Panc1 (cell line): Measurements from ENCODE around the gene KCNQ1OT1.

ENCODE experiments used
- POLR2AphosphoS5 ChIP-seq: IDR thresholded peaks from 2 replicates; pipeline ENCODE4 v1.6.1; 2012; ENCODE audit warnings: mild to moderate bottlenecking, low read depth, low read length, moderate library complexity
- TF ChIP-seq, protein P1 (sequence below): fragments of 450-650 bp; IDR thresholded peaks from 2 replicates; pipeline ENCODE4 v1.5.1; 2017; ENCODE audit warnings: mild to moderate bottlenecking

DNA sequence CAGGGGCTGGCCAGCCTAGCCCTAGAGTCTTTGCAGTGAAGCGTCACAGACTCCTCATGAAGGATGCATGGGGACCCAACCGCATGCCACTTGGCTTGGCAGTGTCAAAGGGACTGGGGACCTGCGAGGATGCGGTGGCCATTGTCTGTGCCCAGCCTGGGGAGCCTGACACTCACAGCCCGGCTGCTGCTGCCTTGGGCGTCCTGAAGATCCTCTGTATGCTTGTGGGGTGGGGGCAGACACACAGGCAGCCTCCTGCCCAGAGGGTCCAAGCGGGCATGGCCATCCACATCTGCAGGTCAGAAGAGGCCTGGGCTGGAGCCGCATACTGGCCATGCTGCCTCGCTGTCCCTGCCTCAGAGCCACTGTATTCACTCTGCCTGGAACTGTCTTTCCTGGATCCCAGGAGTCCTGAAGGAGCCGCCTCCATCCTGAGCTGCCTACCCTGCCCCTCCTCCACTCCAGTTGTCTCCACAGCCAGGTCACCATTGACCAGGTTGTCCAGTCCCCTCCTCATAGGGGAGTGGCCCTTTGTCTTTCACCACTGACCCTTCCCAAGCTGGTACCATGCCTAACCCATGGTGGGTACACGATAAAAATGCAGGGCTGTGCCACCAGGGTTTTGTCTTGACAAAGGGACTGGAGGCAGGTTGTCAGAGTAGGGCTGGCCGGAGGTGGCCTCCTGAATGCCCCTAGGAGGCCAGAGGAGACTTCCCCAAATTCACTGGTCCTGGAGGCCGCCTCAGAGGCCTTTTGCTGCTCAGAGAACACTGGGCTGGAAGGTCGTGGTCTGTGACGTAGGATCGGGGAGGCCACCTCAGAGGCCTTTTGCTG, 107.0 kb downstream of the KCNQ1OT1 start:
- TF ChIP-seq POLR2AphosphoS5 = no peak
- TF ChIP-seq, protein P1, sequence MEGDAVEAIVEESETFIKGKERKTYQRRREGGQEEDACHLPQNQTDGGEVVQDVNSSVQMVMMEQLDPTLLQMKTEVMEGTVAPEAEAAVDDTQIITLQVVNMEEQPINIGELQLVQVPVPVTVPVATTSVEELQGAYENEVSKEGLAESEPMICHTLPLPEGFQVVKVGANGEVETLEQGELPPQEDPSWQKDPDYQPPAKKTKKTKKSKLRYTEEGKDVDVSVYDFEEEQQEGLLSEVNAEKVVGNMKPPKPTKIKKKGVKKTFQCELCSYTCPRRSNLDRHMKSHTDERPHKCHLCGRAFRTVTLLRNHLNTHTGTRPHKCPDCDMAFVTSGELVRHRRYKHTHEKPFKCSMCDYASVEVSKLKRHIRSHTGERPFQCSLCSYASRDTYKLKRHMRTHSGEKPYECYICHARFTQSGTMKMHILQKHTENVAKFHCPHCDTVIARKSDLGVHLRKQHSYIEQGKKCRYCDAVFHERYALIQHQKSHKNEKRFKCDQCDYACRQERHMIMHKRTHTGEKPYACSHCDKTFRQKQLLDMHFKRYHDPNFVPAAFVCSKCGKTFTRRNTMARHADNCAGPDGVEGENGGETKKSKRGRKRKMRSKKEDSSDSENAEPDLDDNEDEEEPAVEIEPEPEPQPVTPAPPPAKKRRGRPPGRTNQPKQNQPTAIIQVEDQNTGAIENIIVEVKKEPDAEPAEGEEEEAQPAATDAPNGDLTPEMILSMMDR = no peak
